Stimulated activated CD4-positive, alpha-beta T cell treated with anti-CD3 and anti-CD28 coated beads, Interleukin-4, amount 100 ng/mL, for 24 hours (primary cell): ENCODE data around the gene RGS5.
"Not testable (repeated sequence)": the region's sequence is repeated elsewhere in the genome, so short reads cannot be mapped to it uniquely, and the experiment has no call there.

Source experiments
- DNase-seq: peaks from one replicate; pipeline ENCODE4 v3.0.0-alpha.2; 2020

The RGS5 gene, protein sequence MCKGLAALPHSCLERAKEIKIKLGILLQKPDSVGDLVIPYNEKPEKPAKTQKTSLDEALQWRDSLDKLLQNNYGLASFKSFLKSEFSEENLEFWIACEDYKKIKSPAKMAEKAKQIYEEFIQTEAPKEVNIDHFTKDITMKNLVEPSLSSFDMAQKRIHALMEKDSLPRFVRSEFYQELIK

DNA sequence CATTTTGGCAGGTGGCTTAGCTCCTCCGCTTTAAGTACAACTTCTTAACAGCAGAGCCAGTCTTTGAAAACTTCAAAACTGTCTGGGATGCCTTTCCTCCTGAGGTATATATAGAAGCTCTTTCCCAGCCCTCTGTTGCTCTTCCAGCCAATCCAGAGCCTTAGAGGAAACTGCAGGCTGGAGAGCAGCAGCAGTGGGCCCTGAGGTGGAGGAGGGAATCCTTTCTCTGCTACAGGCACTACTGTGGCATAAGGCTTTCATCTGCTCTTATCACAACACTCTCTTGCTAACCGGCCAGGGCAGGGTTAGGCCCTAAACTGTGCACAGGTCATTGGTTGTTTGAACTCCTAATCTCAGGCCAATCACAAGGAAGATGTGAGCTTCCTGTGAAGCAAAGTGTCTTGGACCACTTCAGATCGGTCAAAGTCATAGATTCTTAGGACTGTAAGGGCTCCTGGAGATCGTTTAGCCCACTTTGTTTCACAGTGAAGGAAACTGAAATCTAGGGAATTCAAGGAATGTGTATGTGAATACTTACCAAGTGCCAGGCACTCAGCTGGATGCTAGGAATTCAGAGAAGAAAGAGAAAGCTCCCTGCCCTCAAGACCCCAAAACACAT is at the start of gene RGS5:
RGS5 (minus strand) TSS at position 84 of the 619 bp plus-strand sequence; CDS start at position 3, 81 bp downstream.
- DNase-seq, result no peak

DNA sequence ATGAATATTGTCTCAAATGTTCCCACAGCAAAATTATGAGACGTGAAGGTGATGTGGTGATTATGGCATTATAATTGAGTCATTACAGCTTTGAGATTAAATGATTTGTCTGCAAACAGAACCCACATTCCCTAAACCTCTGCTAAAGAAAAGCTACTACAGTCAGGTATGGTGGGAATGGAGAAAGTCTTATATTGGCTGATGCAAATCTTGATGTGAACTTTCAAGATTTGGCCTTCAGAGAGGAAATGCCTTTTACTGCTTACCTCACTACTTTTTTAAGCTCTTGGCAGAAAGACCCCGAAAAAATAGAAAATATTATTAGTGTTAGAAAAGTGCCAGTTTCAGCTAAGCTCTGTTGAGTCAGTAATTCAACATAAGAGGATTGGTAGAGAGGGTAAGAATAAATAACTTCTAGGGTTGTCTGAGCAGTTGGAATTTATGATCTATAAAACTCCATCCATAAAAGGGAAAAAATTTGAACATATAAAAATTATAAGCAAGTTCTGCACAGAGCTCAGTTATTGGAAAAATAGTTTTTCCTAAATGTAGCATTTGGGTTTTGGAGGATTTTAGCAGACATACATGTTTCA is 47.8 kb upstream of the RGS5 start:
- no peak for DNase-seq

DNA sequence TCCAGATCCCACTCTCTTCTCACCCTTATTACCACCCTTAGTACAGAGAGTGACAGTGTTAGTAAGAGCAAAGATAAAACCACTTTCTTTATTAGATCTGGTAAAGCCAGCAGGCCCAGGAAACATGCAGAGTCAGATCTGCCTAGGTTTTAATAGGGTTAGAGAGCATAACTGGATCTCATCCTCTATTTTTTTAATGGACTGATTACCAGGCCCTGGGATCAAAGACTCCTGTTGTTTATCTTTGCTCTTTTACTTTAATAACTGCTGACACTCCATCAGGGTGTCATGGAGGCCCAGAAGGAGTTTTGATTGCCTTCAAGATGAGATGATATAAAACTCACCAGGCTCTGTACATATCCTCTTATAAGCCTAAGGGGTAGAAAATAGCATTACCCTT is 45.3 kb upstream of the RGS5 start:
- no peak for DNase-seq

DNA sequence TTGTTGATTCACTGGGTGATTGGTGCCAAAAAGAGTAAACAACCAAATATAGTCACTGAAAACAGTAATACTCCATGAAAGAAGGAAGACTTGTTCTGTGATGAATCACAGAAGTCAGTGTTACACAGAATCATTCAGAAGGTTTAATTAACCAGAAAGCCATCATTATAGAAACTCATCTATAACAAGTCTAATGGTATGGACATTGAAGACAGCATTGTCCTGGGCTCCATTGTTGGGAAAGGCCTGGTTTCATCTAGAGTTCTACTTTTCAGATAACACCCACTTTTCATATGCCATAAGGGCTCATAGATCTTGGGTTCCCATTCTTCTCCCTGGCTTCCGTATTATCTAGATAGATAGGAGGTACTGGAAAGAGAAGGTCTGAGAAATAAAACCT is 41.9 kb upstream of the RGS5 start:
- not testable (repeated sequence) for DNase-seq

DNA sequence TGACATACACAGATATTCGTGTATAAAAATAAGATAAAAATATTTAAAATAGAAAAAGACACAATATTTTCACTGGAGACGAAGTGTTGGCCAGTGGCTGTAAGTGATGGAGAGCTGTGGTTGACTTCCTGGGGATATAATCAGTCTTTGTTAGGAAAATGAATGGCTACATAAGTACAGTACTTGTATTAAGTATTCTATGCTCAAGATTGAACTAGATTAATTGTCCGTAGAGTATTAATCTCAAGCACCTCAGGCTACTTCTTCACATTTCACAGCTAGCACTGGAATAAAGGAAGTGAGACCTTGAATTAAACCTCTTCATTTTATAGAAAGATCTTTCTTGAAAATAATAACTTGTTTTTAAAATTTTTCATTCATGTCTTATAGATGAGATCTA is 39.0 kb upstream of the RGS5 start:
- no peak for DNase-seq

DNA sequence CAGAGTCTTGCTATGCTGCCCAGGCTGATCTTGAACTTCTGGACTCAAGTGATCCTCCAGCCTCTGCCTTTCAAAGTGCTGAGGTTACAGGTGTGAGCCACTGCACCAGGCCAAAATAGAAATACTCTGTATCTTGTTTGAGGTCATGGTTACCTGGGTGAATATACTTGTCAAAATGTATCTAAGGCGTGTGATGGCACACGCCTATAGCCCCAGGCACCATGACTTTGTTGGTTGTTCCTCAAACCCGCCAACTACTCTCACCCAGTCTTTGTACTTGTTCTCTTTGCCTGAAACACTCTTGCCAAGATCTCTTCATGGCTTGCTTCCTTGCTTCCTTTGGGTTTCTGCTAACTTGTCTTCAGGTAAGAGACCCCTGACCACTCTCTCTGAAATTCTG is 38.0 kb upstream of the RGS5 start:
- no peak for DNase-seq

DNA sequence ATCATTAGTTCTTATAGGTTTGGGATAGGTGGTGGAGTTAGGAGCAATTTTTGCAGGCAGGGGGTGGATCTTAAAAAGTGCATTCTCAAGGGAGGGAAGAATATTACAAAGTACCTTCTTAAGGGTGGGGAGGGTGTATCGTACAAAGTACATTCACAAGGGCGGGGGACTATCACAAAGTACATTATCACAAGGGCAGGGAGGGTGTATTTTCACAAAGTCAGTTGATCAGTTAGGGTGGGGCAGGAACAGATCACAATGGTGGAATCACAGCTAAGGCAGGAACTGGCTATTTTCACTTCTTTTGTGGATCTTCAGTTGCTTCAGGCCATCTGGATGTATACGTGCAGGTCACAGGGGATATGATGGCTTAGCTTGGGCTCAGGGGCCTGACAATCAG is 30.9 kb upstream of the RGS5 start:
- not testable (repeated sequence) for DNase-seq

DNA sequence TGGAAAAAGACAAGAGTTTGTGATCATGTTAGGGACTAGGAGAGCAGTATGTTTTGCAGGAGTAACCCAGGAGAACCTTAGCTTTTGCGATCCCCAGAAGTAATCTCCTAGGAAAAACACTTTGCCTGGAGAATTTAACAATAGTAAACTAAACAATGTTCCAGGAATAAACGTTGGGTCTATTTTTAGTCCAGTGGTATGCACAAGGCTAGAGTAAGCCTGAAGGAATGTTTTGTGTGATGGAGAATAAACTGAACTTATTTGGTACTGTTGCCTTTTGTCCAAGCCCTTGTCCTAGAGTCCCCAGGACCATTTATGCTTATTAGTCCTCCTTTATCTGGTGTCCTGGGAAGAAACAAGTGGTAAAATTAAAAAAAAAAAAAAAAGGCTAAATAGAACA is 28.7 kb upstream of the RGS5 start:
- no peak for DNase-seq

DNA sequence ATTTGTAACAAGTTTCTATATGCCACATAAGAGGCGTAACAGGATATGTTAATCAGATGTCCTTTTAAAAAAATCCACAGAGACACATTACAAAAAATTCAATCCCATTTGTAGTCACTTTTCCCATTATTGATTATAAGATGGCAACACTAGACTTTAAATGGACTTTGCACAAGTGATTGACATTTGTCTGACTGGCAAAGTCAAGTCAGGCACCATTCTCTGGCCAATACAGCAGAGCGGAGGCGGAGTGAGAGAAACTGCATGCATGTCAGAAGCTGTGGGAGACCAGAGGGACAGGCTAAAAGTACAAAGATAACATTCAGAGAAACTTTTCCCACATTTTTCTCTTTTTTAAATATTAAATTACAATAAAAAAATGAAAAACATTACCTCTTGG is 28.1 kb upstream of the RGS5 start:
- DNase-seq, result no peak

DNA sequence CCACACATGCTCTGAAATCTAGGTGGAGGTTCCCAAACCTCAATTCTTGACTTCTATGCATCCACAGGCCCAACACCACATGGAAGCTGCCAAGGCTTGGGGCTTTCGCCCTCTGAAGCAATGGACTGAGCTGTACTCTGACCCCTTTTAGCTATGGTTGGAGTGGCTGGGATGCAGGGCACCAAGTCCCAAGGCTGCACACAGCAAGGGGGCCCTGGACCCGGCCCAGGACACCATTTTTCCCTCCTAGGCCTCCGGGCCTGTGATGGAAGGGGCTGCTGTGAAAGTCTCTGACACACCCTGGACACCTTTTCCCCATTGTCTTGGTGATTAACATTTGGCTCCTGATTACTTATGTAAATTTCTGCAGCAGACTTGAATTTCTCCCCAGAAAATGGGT is 25.6 kb upstream of the RGS5 start:
- DNase-seq, result not testable (repeated sequence)

DNA sequence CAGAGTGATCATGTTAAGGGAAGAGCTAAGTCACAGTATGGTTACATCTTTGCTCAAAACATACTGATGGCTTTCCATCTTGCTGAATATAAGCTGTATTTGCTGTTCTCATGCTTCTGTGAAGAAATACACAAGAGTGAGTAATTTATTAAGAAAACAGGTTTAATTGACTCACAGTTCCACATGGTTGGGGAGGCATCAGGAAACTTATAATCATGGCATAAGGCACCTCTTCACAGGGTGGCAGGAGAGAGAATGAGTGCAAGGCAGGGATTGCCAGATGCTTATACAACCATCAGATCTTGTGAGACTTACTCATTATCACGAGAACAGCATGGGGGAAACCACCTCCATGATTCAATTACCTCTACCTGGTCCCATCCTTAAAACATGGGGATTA is 24.4 kb upstream of the RGS5 start:
- no peak for DNase-seq

DNA sequence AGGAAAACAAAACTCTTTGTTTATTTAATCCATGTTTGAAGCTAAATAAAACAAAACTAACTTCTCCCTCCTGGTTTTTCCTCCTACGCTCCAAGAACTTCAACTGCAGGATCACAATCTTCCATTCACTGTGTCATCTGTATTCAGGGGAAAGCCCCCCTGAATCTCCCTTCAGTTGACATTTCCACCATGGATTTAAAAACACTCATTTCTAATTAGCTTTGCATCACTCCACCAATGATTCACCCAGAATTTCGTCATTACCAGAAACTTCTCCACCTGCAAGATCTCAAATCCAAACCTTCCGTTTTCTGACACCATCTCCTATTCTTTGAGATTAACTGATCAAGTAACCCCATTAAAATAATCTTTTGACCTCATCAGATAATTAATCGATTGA is 10.9 kb upstream of the RGS5 start:
- DNase-seq, result no peak

DNA sequence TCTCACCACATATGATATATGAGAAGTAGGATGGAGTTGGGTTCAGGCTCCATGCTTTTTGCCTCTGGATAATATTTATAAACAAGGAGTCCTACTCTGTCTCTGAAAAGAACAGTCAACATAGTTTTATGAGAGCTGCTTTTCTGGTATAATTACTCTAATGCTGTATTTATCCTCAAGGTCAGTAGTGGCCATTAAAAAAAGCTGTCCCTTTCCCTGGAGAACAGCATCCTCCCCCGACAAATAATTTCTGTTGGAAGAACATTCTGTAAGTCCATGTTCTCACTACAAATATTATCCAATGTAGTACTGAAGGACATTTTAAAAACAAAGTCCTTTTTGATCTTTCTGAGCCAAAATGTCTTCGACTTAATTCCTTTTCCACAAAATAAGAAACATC is 9.0 kb upstream of the RGS5 start:
- no peak for DNase-seq

DNA sequence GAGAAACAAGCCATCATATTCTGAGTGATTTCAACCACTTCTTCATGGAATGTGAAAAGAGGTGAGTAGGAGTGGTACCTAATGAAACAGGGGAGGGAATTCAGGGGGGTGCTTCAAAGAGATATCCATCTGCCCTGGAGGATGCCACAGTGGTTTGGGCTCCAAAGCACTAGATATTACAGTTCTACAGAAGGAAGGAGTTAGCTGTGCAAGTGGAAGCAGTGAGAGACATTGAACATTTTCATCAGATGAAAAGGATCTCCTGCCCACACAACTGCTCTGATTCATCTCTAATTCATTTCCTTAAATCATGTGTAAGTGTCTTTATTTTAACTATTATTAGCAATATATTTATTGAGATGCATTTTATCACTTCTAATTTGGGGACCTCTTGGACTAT is 2.8 kb upstream of the RGS5 start:
- DNase-seq, result no peak

DNA sequence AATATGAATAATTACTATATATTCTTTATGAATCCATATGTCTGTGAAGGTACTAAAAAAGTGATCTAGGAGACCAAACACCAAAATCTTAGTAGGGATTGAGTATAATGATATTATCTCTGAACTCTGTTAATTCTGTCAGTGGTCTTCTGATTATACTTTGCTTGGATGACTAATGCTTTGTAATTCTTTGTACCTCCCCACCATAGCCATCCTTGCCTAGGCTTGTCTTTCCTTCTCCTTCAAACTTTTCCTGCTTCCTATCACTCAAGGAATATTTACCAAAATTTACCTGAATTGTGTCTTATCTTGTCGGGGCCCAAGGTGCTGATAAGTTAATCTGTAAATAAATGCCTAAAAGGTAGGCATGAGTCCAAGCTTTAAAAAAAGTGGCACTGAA is 845 bp upstream of the RGS5 start:
- no peak for DNase-seq

DNA sequence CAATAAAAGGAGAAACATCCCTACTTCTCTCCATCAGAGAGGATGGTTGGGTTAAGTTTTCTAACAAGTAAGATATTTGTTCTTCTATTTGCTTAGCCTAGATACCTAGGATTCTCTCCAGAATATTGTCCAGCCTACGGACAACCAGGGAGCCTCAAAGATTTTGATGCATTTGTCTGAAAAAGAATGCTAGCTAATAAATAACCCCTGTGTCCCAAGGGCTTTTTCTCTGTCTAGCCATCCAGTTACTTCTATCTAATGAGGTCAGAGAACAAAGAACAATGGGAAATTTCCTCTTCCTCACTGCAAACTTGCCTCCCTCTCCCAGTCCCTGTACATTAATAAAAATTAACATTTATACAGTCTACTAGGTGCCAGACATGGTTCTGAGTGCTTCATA is 810 bp downstream of the RGS5 start:
- DNase-seq, result no peak

DNA sequence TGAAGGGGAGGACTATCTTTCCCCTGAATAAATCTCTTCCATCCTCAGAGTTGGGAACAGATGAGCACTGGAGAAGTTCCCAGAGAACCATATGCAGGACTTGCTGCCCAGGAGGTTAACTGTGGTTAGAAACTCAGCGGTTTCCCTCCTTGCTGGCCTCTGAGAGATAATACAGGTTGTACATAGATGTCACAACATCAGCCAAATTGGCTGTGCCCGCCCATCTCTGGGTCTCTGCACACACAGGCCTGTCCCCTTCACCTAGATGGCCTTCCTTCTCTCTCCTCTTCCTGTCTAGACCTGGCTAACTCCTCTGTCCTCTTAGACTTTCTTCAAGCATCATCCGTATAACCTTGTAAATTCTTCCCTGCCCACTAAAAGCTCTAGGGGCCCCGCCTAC is 5.7 kb downstream of the RGS5 start:
- no peak for DNase-seq

DNA sequence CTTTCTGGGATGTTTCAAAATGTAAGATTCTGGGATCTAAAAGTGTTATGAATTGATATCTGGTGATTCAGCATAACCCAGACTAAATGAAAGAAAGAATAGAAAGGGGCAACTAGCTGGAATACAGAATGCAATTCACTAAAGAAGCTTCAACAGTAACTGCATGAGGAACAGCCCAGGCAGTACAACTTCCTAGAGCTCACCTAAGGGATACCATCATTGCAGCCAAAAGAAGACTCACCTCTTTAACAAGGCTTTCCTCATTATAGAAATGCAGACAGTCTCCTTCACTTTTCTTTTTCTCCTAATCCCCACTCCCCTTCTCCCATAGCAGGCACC is 6.3 kb downstream of the RGS5 start:
- DNase-seq, result no peak

DNA sequence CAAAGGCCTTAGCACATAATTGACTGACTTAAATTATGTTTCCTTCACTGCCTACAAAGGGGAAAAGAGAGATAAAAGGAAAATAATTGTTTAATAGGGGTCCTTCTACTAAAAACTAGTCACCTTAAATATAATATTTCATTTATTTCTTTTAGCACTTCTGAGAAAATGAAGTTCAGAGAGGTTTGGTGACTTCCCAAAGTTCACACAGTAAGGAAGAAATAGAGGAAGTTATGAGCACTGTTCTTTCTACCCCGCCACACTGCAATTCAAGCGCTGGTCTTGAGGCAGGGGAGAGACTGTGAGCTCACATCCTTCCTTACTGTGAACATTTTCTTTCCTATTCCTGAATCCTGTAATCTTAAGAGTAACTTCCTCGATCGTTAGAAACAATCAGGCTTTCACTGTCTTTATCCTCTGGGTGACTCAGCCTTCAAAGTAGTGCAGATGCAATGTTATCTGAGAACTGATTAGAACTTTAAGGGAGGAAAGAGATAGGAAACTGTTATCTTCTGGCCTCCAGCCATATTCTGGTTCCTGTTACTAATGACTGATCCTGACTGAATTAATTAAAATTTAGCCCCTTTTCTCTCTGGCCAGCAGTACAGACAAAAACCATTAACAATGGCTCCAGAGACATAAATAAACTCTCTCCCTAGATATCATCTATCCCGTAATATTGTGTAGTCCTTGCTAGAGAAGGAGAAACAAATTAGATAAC is 6.8 kb downstream of the RGS5 start:
- DNase-seq, result no peak

DNA sequence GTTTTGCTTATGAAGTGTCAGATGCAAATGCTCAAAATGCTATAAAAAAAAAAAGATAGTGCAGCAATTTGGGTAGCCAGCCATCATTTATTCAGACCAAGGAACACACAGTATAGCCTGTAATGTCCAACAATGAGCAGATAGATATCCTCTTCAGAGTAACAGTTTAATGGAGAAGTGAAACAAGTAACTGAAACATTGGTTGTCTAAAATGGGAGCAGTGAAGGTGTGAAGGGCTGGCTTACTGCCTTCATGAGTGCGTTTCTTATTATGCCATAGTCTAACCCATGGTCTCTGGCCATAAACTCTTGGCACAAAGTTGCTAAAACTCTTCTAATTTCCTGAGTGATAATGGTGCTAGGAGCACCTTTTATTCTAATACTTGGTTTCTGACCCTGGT is 11.4 kb downstream of the RGS5 start:
- no peak for DNase-seq

DNA sequence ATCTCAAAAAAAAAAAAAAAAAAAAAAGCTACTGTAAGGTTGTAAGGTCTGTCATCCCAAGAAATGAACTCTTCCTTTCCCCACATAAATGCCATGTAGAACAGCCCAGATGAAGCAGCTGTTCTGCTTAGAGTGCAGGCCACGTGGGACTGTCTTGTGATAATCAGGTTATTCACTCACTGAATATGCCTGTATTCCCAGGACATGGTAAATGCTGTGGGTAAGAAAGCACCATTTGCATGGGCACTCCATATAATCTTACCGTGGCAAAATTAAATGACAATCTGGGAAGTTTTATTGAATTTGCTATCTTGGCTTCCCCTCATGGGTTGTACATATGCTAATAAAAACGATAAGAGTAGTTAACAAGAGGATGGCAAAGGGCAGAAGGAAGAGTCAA is 13.8 kb downstream of the RGS5 start:
- DNase-seq, result no peak

DNA sequence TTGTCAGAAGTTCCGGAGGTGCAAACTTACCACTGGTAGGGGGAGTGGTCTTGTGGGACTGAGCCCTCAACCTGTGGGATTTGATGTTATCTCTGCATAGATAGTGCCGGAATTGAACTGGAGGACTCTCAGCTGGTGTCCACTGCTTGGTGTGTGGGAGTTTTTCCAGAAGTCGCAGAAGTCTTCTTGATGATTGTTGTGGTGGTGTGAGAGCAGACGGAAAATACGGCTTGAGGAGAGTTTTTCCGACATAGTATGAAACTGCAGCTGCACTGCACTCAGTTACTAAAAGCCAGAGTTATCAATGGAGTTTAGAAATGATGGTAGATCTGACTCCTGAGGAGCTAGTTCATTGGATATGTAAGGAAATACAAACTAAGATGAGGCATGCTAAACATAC is 14.9 kb downstream of the RGS5 start:
- DNase-seq, result no peak

DNA sequence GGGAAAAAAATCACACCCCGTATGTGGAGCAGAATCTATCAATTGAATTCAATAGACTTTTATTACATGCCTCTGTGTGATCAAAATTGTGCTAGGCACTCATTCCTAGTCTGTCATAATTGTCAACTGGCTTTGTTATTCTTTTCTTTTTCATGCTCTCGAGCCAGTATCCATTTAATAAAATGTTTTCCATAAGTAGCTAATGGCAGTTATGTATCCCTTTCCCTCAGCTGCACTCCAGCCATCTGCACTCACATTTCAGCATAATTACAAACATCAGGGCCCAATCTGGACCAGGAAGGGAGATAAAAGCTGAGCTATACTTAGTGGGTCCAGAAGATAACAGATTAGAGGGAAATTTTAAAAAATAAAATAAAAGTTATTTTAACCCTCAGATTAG is 15.9 kb downstream of the RGS5 start:
- no peak for DNase-seq

DNA sequence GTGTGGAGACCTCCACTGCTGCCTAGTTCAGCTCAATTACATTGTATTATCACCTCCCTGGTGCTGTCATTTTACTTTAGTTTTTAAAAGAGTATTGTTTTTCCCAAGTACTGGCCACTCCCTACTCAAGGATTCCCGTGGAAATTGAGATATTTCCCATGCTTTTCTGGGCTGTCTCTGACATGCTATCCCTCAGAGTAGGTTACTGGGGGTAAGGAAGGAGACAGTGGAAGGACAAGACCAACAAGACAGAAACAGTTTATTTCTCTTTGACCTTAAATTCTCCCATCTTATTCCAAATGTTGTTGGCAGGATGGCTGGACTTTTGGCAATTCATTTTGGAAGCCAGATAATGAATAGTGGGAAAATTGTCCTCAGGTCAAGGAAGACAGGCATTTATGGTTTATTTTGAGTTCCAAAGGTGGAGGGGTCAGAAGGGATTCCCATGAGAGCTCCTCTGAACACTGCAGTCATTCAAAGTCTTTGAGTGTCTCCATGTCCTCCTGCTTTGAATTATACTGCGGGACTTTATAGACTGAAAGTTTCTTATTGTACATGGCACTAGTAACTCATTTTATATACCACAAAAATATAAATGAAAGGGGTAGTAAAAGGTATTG is 20.3 kb downstream of the RGS5 start:
- DNase-seq, result no peak
